ENCODE results near the gene ADORA1.

Gene ADORA1

GRCh38 chr1:203127666-203128430, at the start of gene ADORA1:
Gene ADORA1, plus strand, starts transcription at chr1:203127726. Its CDS starts 1,116 bp downstream, at chr1:203128842.
- DNase-seq (ENCODE audit: low read depth), result peak; percentile 23
- TF ChIP-seq CTCF (conservative IDR thresholded peaks at IDR 0.05; ENCODE audit: control insufficient read depth, insufficient read depth, low read depth, low read length), result no peak
- H3K4me3 ChIP-seq (ENCODE audit: control insufficient read depth, low read depth, low read length), result peak within 1 kb of the TSS; percentile 7

DNA sequence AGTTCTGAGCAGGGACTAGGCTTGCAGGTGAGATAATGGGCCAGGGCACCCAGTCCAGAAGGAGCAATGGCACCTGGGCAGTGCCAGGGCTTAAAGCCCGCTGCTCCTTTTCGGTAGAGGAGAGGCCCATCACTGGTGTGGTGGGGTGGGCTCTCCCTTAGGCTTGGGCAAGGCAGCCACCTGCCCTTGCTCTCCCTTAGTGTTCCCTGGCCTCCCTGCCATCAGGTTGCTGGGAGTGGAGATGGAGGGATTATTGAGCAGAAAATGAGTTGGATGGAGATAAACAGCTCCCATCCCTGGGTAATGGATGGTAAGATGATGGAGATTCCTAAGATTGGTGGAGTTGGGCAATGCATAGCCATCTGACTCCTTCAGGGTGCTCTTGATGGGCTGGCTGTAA, 49.6 kb upstream of the ADORA1 start:
- no peak for TF ChIP-seq CTCF (conservative IDR thresholded peaks at IDR 0.05; ENCODE audit: control insufficient read depth, insufficient read depth, low read depth, low read length)
- no peak overlapping the region for H3K4me3 ChIP-seq (ENCODE audit: control insufficient read depth, low read depth, low read length)
- no peak for DNase-seq (ENCODE audit: low read depth)

- no peak for TF ChIP-seq CTCF (conservative IDR thresholded peaks at IDR 0.05; ENCODE audit: control insufficient read depth, insufficient read depth, low read depth, low read length)
- DNase-seq (ENCODE audit: low read depth), result no peak
- H3K4me3 ChIP-seq (ENCODE audit: control insufficient read depth, low read depth, low read length), result no peak overlapping the region
Measured at GRCh38 chr1:203078478-203078877, 49.0 kb upstream of the ADORA1 start.

DNA sequence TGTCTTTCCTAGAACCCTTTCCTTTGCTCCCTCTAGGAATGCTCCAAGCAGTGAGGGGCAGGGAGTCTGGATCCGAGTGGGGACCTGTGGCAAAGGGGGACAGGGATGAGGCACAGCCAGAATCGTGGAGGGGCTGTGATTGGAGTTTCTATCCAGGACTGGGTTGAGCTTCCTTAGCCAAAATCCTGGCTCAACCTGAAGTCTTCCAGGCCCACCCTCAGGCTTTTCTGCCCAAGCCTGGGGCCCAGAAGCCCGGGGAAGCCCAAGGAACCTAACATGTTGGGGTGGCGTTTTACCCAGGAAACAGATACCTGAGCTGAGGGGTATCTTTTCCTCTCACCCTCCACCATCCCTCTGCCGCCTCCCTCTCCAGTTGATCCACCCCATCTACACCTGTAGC, 47.1 kb upstream of the ADORA1 start:
- no peak for DNase-seq (ENCODE audit: low read depth)
- H3K4me3 ChIP-seq (ENCODE audit: control insufficient read depth, low read depth, low read length), result no peak overlapping the region
- no peak for TF ChIP-seq CTCF (conservative IDR thresholded peaks at IDR 0.05; ENCODE audit: control insufficient read depth, insufficient read depth, low read depth, low read length)

DNA sequence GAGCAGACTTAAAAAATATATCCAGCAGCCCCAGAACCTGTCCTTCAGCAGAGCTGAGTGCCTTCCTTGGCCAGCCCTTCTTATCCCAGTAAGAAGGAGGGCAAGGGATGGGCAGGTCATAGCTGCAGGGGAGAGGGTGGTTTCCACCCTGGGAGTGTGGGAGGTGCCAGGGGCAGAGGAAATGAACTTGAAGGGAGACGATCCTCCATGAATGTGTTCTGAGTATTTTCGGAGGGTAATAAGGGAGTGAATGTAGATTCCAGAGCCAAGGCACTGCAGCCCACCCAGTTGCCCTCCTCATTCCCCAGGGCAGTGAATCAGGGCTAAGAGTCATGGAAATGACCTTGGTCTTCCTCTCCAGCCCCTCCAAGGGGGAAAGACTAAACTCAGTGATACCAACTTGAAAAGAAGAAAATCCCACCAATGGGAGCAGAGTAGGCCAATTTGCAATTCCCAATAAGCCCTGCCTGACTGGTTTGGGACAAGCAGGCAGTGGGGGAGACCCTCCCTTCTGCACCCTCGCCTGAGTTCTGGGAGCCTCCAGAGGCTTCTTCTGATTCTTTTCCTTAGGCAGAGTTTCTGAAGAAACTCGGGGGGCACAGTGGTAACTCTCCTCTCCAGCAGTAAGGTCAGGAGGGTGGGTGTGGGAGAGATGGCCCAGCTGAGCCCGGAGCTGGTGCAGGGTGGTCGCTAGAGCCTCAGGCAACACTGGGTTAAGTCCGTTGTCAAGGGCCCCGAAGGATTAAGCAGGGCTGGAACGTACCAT, 45.9 kb upstream of the ADORA1 start:
- no peak for TF ChIP-seq CTCF (conservative IDR thresholded peaks at IDR 0.05; ENCODE audit: control insufficient read depth, insufficient read depth, low read depth, low read length)
- DNase-seq (ENCODE audit: low read depth), result no peak
- no peak overlapping the region for H3K4me3 ChIP-seq (ENCODE audit: control insufficient read depth, low read depth, low read length)

DNA sequence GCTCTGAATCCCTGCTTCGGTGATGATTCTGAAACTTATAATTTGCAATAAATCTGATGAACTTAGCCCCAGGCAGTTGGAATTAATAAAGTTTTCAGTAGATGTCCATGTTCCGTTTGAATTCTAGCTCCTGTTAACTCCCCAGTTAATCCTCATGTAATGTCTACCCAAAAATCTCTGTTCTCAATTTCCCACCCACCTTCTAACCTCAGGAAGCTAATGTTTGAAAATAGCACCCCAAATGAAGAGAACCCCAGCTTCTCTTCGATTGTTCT, 45.4 kb upstream of the ADORA1 start:
- DNase-seq (ENCODE audit: low read depth), result no peak
- TF ChIP-seq CTCF (conservative IDR thresholded peaks at IDR 0.05; ENCODE audit: control insufficient read depth, insufficient read depth, low read depth, low read length), result no peak

More for the DNA sequence above, 45.4 kb upstream of the ADORA1 start:
- H3K4me3 ChIP-seq (ENCODE audit: control insufficient read depth, low read depth, low read length), result no peak overlapping the region

Measured in fibroblast of mammary gland (primary cell).